Neural progenitor cell (in vitro differentiated cells): Measurements from ENCODE around the gene ZSWIM6. TPM values are rescaled to one million over a fixed set of nuclear protein-coding genes. Genes with fewer than 3 reads are reported as not detected.
A peak's percentile ranks its signal among the peaks of the same experiment; 100 is the strongest.

Experiments used
- DNase-seq: peaks from one replicate; pipeline ENCODE4 v3.0.0-alpha.2; 2016; ENCODE audit warnings: low spot score
- H2AFZ ChIP-seq: fragments of 200-600 bp; sonication (generic); replicated peaks from 2 replicates; pipeline ENCODE4 v1.6.1; 2016; ENCODE audit warnings: antibody characterized with exemption
- H3F3A ChIP-seq: fragments of 200-600 bp; sonication (generic); 2 replicates; pipeline ENCODE4 v1.6.1; 2016; ENCODE audit warnings: antibody characterized with exemption, low read depth
- H3K27ac ChIP-seq: fragments of 200-600 bp; sonication (generic); 2 replicates; pipeline ENCODE4 v1.5.1; 2016; ENCODE audit warnings: mild to moderate bottlenecking
- H3K27me3 ChIP-seq: fragments of 200-600 bp; sonication (generic); 2 replicates; pipeline ENCODE4 v1.6.1; 2016; ENCODE audit warnings: mild to moderate bottlenecking, moderate library complexity
- H3K36me3 ChIP-seq: fragments of 200-600 bp; sonication (generic); 2 replicates; pipeline ENCODE4 v1.5.1; 2016
- H3K4me1 ChIP-seq: fragments of 200-600 bp; sonication (generic); 2 replicates; pipeline ENCODE4 v1.6.1; 2016; ENCODE audit warnings: mixed run types
- H3K4me2 ChIP-seq: fragments of 200-600 bp; sonication (generic); 2 replicates; pipeline ENCODE4 v1.6.1; 2016
- H3K4me3 ChIP-seq: fragments of 200-600 bp; sonication (generic); 2 replicates; pipeline ENCODE4 v1.5.1; 2016
- H3K79me2 ChIP-seq: fragments of 200-600 bp; sonication (generic); 2 replicates; pipeline ENCODE4 v1.6.1; 2016; ENCODE audit warnings: low read depth
- H3K9ac ChIP-seq: fragments of 200-600 bp; sonication (generic); 2 replicates; pipeline ENCODE4 v1.6.1; 2016
- H3K9me3 ChIP-seq: fragments of 200-600 bp; sonication (generic); 2 replicates; pipeline ENCODE4 v1.5.1; 2016; ENCODE audit warnings: low read depth
- H4K20me1 ChIP-seq: fragments of 200-600 bp; sonication (generic); 2 replicates; pipeline ENCODE4 v1.6.1; 2016; ENCODE audit warnings: low read depth
- H3K27ac Mint-ChIP-seq: 3 replicates; pipeline ENCODE4 v1.8.0; 2021; ENCODE audit warnings: mixed read lengths
- H3K27me3 Mint-ChIP-seq: 2 replicates; pipeline ENCODE4 v1.8.0; 2022; ENCODE audit warnings: low read depth, mild to moderate bottlenecking, inconsistent platforms, moderate library complexity, mixed read lengths; ENCODE audit not compliant: insufficient read depth
- H3K36me3 Mint-ChIP-seq: 3 replicates; pipeline ENCODE4 v1.8.0; 2021; ENCODE audit warnings: mixed read lengths
- H3K4me1 Mint-ChIP-seq: 3 replicates; pipeline ENCODE4 v1.8.0; 2021; ENCODE audit warnings: mixed read lengths
- H3K4me3 Mint-ChIP-seq: 3 replicates; pipeline ENCODE4 v1.8.0; 2021; ENCODE audit warnings: mild to moderate bottlenecking, moderate library complexity, mixed read lengths
- H3K9me3 Mint-ChIP-seq: 3 replicates; pipeline ENCODE4 v1.8.0; 2020; ENCODE audit warnings: mixed read lengths
- EZH2 ChIP-seq: fragments of 200-600 bp; sonication (generic); IDR thresholded peaks from 2 replicates; pipeline ENCODE4 v1.6.1; 2017; ENCODE audit warnings: antibody characterized with exemption, mild to moderate bottlenecking, moderate library complexity
- EZH2phosphoT487 ChIP-seq: fragments of 200-600 bp; sonication (generic); IDR thresholded peaks from 2 replicates; pipeline ENCODE4 v1.6.1; 2017; ENCODE audit warnings: antibody characterized with exemption
- total RNA-seq: library from RNA; depleted of rRNA; stranded (reverse); fragments of >200 nt; gene quantifications from 2 replicates; pipeline ENCODE4 v1.2.3, GENCODE V29; 2015; ENCODE audit warnings: low replicate concordance
- TF ChIP-seq, protein P1 (sequence below): fragments of 200-600 bp; sonication (generic); IDR thresholded peaks from 2 replicates; pipeline ENCODE4 v1.5.1; 2017; ENCODE audit warnings: antibody characterized with exemption, mild to moderate bottlenecking

ZSWIM6 gene
- total RNA-seq, 1 donor from 2014 or later = 32.2 TPM

DNA sequence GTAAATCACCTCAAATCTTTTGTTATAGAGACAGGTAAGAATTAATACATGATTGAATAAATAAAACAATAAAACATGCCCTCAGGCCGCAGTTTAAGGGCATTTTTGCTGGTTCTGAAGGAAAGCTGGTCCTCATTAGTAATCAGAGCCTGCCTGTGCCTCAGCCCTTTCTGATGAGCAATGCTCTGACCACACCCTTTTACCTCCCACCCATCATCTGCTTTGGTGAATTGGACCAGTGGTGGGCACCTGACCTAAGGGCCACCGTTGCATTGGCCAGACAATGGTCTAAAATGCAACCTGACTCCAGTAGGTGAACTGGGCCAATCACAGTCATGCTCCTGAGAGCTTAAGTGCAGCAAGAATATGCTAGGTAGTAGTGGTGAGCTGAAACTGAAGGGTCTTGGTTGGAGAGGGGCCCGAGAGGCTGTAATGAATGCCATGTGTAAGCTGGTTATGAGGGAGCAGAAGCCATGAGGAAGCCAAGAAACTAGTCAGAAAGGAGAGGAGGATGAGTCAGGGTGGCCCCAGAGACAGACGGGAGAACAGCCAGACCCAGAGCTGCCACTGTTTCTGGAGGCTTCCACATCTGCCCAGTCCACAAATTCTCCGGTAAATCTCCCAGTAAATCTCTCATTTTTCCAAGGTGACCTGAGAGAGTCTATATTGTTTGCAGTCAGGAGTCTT lies 45.5 kb upstream of the ZSWIM6 start:
- Histone ChIP-seq H3K9me3 (no peaks in the 10 kb centered on the region), H3K27ac (no peak overlapping the region), H3F3A (peaks cover 27% of the 10 kb centered on the region), H3K36me3 (no peaks in the 10 kb centered on the region), H3K4me1 (peaks cover 30% of the 10 kb centered on the region), H2AFZ (no peak overlapping the region), H4K20me1 (no peaks in the 10 kb centered on the region), H3K9ac (no peak overlapping the region), H3K27me3 (no peaks in the 10 kb centered on the region), H3K79me2 (no peaks in the 10 kb centered on the region), H3K4me3 (no peak overlapping the region), H3K4me2 (no peak overlapping the region)
- TF ChIP-seq, protein P1, sequence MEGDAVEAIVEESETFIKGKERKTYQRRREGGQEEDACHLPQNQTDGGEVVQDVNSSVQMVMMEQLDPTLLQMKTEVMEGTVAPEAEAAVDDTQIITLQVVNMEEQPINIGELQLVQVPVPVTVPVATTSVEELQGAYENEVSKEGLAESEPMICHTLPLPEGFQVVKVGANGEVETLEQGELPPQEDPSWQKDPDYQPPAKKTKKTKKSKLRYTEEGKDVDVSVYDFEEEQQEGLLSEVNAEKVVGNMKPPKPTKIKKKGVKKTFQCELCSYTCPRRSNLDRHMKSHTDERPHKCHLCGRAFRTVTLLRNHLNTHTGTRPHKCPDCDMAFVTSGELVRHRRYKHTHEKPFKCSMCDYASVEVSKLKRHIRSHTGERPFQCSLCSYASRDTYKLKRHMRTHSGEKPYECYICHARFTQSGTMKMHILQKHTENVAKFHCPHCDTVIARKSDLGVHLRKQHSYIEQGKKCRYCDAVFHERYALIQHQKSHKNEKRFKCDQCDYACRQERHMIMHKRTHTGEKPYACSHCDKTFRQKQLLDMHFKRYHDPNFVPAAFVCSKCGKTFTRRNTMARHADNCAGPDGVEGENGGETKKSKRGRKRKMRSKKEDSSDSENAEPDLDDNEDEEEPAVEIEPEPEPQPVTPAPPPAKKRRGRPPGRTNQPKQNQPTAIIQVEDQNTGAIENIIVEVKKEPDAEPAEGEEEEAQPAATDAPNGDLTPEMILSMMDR = no peak
- TF ChIP-seq EZH2 (no peak), EZH2phosphoT487 (no peak)
- Mint-ChIP-seq H3K36me3 (no peaks in the 10 kb centered on the region), H3K4me1 (peaks cover 25% of the 10 kb centered on the region), H3K27me3 (no peaks in the 10 kb centered on the region), H3K27ac (no peak overlapping the region), H3K9me3 (no peaks in the 10 kb centered on the region), H3K4me3 (no peak overlapping the region)
- DNase-seq = no peak

DNA sequence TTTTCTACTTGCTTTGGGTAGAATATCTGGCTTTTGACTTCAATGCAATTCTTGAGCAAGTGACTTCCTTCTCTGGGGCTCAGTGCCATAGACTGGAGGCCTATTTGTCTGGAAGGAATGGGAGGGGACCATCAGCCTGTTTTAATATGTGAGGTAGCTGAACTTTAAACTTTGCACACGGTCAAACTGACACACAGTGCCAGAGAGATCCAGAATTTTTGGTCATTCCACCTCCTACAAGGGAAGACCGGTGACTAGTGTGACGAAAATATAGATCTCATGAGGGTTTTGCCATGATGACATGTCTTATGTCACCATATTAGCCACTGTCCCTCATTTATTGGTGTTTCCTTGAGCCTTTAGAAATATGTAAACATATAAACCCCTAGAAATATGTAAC lies 44.6 kb upstream of the ZSWIM6 start:
- TF ChIP-seq EZH2phosphoT487 (no peak), EZH2 (no peak)
- TF ChIP-seq, protein P1 = no peak
- Mint-ChIP-seq H3K27ac (no peak overlapping the region), H3K9me3 (no peaks in the 10 kb centered on the region), H3K4me3 (no peak overlapping the region), H3K36me3 (no peaks in the 10 kb centered on the region), H3K4me1 (peaks cover 31% of the 10 kb centered on the region), H3K27me3 (no peaks in the 10 kb centered on the region)
- peaks cover 24% of the 10 kb centered on the region for H3F3A ChIP-seq
- H3K27me3 ChIP-seq = no peaks in the 10 kb centered on the region
- H3K9ac ChIP-seq = no peak overlapping the region
- H3K4me2 ChIP-seq = no peak overlapping the region
- no peaks in the 10 kb centered on the region for H4K20me1 ChIP-seq
- H3K9me3 ChIP-seq = no peaks in the 10 kb centered on the region
- H3K27ac ChIP-seq = no peak overlapping the region
- no peak overlapping the region for H2AFZ ChIP-seq
- no peaks in the 10 kb centered on the region for H3K36me3 ChIP-seq
- H3K4me3 ChIP-seq = no peak overlapping the region
- no peak for DNase-seq
- H3K4me1 ChIP-seq = peaks cover 30% of the 10 kb centered on the region
- H3K79me2 ChIP-seq = no peaks in the 10 kb centered on the region

DNA sequence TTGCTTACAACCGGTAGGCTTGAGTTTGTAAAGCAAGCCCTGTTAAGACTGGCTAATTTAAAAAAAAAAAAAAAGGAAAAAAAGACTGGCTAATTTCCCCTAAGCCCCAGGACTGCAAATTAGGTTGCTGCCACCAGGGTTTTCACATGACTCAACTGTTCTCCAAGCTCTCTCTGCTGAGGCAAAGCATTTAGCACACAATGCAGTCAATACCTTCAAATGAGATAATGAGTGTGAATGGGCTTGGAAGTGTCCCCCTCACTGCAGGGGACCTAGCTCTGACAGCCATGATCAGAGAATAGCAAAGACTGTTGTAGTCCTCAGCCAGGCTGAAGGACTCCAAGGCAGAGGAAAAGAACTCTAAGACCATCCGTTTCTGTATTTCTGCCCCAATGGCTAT lies 42.8 kb upstream of the ZSWIM6 start:
- Histone ChIP-seq H3F3A (peaks cover 24% of the 10 kb centered on the region), H2AFZ (no peak overlapping the region), H3K27me3 (no peaks in the 10 kb centered on the region), H3K4me2 (peak overlapping the region; percentile 29), H3K4me3 (no peak overlapping the region), H4K20me1 (no peaks in the 10 kb centered on the region), H3K36me3 (no peaks in the 10 kb centered on the region), H3K9ac (no peak overlapping the region), H3K4me1 (peaks cover 30% of the 10 kb centered on the region), H3K9me3 (no peaks in the 10 kb centered on the region), H3K79me2 (no peaks in the 10 kb centered on the region), H3K27ac (no peak overlapping the region)
- DNase-seq = peak; percentile 77
- TF ChIP-seq, protein P1 = peak; percentile 46
- TF ChIP-seq EZH2phosphoT487 = no peak
- Mint-ChIP-seq H3K4me1 (peaks cover 33% of the 10 kb centered on the region), H3K9me3 (no peaks in the 10 kb centered on the region), H3K4me3 (no peak overlapping the region), H3K36me3 (no peaks in the 10 kb centered on the region), H3K27me3 (no peaks in the 10 kb centered on the region), H3K27ac (no peak overlapping the region)
